ENCODE data around the gene TREM2. TPM values are rescaled to one million over a fixed set of nuclear protein-coding genes. Genes with fewer than 3 reads are reported as not detected.

TREM2 gene
- total and polyA plus RNA-seq, 10 of the 15 experiments (the other 5 are each of a cell fraction or from before 2014, with no cell fraction given): not detected

- in situ Hi-C loops (cut with MboI): no loop called here
Observed at GRCh38 chr6:41135062-41135832, 27.7 kb downstream of the TREM2 start.

More at GRCh38 chr6:41135062-41135832, 27.7 kb downstream of the TREM2 start:
- intact Hi-C loops (cut with micrococcal nuclease; ENCODE audit: unreplicated experiment): no loop called here
- no TSS peak for BruUV-seq (replicated peaks)
- Histone ChIP-seq H3K36me3 (ENCODE audit: control insufficient read depth in 2 of 2, insufficient read depth in 2 of 2, low read length in 1 of 2) (no peaks in the 10 kb centered on the region), H4K20me1 (ENCODE audit: control insufficient read depth, insufficient read depth) (no peaks in the 10 kb centered on the region), H2AFZ (ENCODE audit: control insufficient read depth, low read depth, low read length) (no peak overlapping the region), H3K4me1 (ENCODE audit: control insufficient read depth, insufficient read depth, low read length) (no peaks in the 10 kb centered on the region), H3K27ac (ENCODE audit: control insufficient read depth, insufficient read depth) (no peak overlapping the region), H3K79me2 (ENCODE audit: control insufficient read depth, insufficient read depth, low read length) (no peaks in the 10 kb centered on the region), H3K4me3 (no peak overlapping the region), H3K27me3 (replicated peaks in 1 of 2; ENCODE audit: control insufficient read depth in 2 of 2, insufficient read depth in 2 of 2, low read length in 1 of 2) (no peaks in the 10 kb centered on the region; a peak in 2 of 4 replicates), H3K4me2 (ENCODE audit: control insufficient read depth, insufficient read depth) (no peak overlapping the region), H3K9me3 (replicated peaks; ENCODE audit: control insufficient read depth, insufficient read depth, low read length) (no peaks in the 10 kb centered on the region), H3K9ac (ENCODE audit: control insufficient read depth, insufficient read depth, low read length) (no peak overlapping the region)
- ChIA-PET RAD21 (ENCODE audit: unreplicated experiment) (no interaction called here), SMC1A (ENCODE audit: uncharacterized antibody, unreplicated experiment) (no interaction called here), POLR2A (no interaction called here), CTCF (interaction anchor here (0.7 kb wide), 1 partner anchor 9 kb away, joined by 3 read pairs; no protein-coding TSS in a partner anchor)
- 31% methylated on average over 3 of the region's 3 CpGs for WGBS (ENCODE audit: insufficient coverage, insufficient replicate concordance, low lambda C conversion rate, missing lambda C conversion rate)
- ATAC-seq (no peak), FAIRE-seq (no peak), DNase-seq (ENCODE audit: low read depth, low spot score) (no peak)
- TF ChIP-seq BCL3 (IDR thresholded peaks at IDR 0.05; ENCODE audit: borderline replicate concordance, insufficient read depth, low read depth, low read length, poor library complexity, severe bottlenecking) (no peak), PRDM15 (CRISPR knock-in tag; IDR thresholded peaks at IDR 0.05) (no peak), RUNX3 (IDR thresholded peaks at IDR 0.05; ENCODE audit: low read length) (no peak), TBL1XR1 (IDR thresholded peaks at IDR 0.05; ENCODE audit: low read depth, low read length) (no peak), MEF2B (IDR thresholded peaks at IDR 0.05; ENCODE audit: partially characterized antibody, poor library complexity, severe bottlenecking) (no peak), ZBTB40 (IDR thresholded peaks at IDR 0.05; ENCODE audit: borderline replicate concordance) (no peak), SIN3A (IDR thresholded peaks at IDR 0.05; ENCODE audit: low read depth, low read length) (no peak), MLLT1 (IDR thresholded peaks at IDR 0.05) (no peak), TCF3 (IDR thresholded peaks at IDR 0.05; ENCODE audit: borderline replicate concordance, insufficient read depth, low read depth, low read length) (no peak), MTA3 (IDR thresholded peaks at IDR 0.05; ENCODE audit: borderline replicate concordance, low read length) (no peak), HDAC2 (IDR thresholded peaks at IDR 0.05) (no peak)
